Fibroblast of skin of left biceps (primary cell): ENCODE data around the gene MBTPS1.

Experiments used
- DNase-seq, 2 experiments: peaks; one replicate each; pipeline ENCODE4 v3.0.0-alpha.2; 2013; ENCODE audit warnings: low read depth in 2 of 2

The MBTPS1 gene

GRCh38 chr16:84098939-84099338 is 17.8 kb downstream of the MBTPS1 start:
- no peak for DNase-seq

- DNase-seq: no peak
Observed at GRCh38 chr16:84096447-84097005, 20.2 kb downstream of the MBTPS1 start.

- no peak for DNase-seq
Observed at GRCh38 chr16:84095466-84095865, 21.3 kb downstream of the MBTPS1 start.

- no peak for DNase-seq
Observed at GRCh38 chr16:84093879-84094270, 22.9 kb downstream of the MBTPS1 start.

- no peak for DNase-seq
Observed at GRCh38 chr16:84093120-84093878, 23.4 kb downstream of the MBTPS1 start.

- no peak for DNase-seq
Observed at GRCh38 chr16:84091460-84091859, 25.3 kb downstream of the MBTPS1 start.

GRCh38 chr16:84090211-84090610 is 26.5 kb downstream of the MBTPS1 start:
- DNase-seq: no peak

- no peak for DNase-seq
Observed at GRCh38 chr16:84088695-84089395, 27.9 kb downstream of the MBTPS1 start.

GRCh38 chr16:84087466-84088151 is 29.1 kb downstream of the MBTPS1 start:
- DNase-seq: no peak

GRCh38 chr16:84087001-84087400 is 29.7 kb downstream of the MBTPS1 start:
- DNase-seq: no peak

GRCh38 chr16:84086341-84086740 is 30.4 kb downstream of the MBTPS1 start:
- DNase-seq: no peak

- DNase-seq: no peak
Observed at GRCh38 chr16:84085773-84086172, 31.0 kb downstream of the MBTPS1 start.

GRCh38 chr16:84085271-84085667 is 31.5 kb downstream of the MBTPS1 start:
- DNase-seq: no peak

- no peak for DNase-seq
Observed at GRCh38 chr16:84084570-84085270, 32.0 kb downstream of the MBTPS1 start.

GRCh38 chr16:84082835-84083569 is 33.7 kb downstream of the MBTPS1 start:
- DNase-seq: no peak

GRCh38 chr16:84082110-84082509 is 34.6 kb downstream of the MBTPS1 start:
- no peak for DNase-seq

- DNase-seq: no peak
Observed at GRCh38 chr16:84081446-84081989, 35.2 kb downstream of the MBTPS1 start.

- no peak for DNase-seq
Observed at GRCh38 chr16:84080813-84081212, 35.9 kb downstream of the MBTPS1 start.

GRCh38 chr16:84080378-84080777 is 36.4 kb downstream of the MBTPS1 start:
- DNase-seq: no peak

GRCh38 chr16:84079664-84080063 is 37.1 kb downstream of the MBTPS1 start:
- no peak for DNase-seq

GRCh38 chr16:84075376-84075775 is 41.4 kb downstream of the MBTPS1 start:
- DNase-seq: no peak
